Retinal pigment epithelial cell (primary cell): ENCODE data around the gene PNLIPRP1.

Experiments
- DNase-seq: peaks from one replicate; pipeline ENCODE4 v3.0.0-alpha.2; 2010; ENCODE audit warnings: low read depth
- H3K4me3 ChIP-seq: 2 replicates; pipeline ENCODE4 v1.5.1; 2011; ENCODE audit warnings: mild to moderate bottlenecking, low read length, control low read depth, moderate library complexity
- TF ChIP-seq, protein P1 (sequence below): conservative IDR thresholded peaks from 2 replicates; pipeline ENCODE4 v1.5.1; 2011; ENCODE audit warnings: low read depth, low read length, control low read depth, inconsistent platforms

Gene PNLIPRP1

DNA sequence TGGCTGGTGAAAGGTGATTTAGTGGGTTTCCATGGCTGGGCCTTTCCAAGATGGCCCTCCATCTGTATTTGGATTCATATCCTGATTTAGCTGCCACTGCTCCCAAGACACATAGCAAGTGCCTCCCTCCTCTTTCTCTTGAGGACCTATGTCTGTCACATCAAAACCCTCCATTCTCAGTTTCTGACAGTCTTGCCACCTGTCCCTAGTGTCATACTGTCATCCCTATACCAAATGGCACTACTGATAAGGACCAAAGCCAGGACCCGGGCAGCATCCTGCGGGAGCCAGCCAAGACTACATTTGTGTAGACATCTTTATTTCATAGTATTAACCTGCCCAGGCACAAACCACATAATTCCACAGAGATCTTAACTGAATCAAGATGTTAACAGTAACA lies 64.8 kb downstream of the PNLIPRP1 start:
- TF ChIP-seq, protein P1, sequence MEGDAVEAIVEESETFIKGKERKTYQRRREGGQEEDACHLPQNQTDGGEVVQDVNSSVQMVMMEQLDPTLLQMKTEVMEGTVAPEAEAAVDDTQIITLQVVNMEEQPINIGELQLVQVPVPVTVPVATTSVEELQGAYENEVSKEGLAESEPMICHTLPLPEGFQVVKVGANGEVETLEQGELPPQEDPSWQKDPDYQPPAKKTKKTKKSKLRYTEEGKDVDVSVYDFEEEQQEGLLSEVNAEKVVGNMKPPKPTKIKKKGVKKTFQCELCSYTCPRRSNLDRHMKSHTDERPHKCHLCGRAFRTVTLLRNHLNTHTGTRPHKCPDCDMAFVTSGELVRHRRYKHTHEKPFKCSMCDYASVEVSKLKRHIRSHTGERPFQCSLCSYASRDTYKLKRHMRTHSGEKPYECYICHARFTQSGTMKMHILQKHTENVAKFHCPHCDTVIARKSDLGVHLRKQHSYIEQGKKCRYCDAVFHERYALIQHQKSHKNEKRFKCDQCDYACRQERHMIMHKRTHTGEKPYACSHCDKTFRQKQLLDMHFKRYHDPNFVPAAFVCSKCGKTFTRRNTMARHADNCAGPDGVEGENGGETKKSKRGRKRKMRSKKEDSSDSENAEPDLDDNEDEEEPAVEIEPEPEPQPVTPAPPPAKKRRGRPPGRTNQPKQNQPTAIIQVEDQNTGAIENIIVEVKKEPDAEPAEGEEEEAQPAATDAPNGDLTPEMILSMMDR: no peak
- no peak for DNase-seq

DNA sequence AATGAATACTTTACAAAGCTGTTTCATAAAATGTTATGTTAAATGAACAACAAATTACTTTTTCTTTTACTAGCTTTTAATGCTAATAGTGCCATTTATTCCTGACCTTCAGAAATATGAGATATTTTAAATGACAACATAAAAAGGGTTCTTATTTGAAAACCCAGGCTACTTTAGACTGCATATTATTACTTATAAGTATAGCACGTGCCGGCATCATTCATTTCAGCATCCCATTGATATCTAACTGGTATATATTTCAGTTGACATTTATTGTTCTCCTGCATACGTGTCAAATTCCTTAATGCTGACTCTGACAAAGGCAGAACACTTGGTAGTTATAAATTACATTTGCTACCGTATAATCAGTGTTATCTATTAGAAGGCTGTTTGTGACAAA lies 65.3 kb downstream of the PNLIPRP1 start:
- TF ChIP-seq, protein P1: no peak
- DNase-seq: no peak
- H3K4me3 ChIP-seq: no peak overlapping the region

More for the DNA sequence above, 64.8 kb downstream of the PNLIPRP1 start:
- no peak overlapping the region for H3K4me3 ChIP-seq

DNA sequence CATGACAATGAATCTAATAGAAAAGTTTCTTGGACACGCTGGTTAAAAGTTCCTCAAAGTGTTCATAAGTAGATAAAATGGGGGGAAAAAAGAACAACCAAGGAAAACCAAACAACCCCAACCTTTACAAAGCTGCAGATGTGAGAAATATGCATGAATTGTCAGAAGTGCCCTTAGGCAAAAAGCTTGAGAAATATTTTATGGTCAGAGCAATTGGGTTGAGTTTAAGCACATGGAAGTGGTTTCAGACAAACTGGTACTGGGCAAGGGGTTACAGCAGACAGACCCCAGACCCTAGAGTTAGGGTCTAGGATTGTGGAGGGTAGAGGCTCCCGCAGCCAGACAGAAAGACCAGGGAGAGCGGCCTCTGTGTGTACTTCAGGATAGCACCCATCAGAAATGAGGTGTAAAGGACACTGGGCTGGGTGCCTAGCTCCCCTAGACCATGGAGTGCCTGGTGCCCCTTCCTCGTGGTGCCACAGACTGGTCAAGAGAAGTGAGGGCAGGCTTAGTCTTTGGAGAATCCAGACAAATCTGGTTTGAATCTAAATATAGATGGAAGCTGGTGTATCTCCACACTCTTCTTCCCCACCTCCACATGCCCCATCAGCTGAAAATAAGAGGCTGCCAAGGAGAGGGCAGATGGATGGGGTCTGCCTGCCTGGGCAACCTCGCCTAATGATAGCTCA lies 67.2 kb downstream of the PNLIPRP1 start:
- TF ChIP-seq, protein P1: no peak
- no peak for DNase-seq
- H3K4me3 ChIP-seq: no peak overlapping the region
